HFFc6 (cell line): ENCODE measurements around the gene PACS2. TPM values are rescaled to one million over a fixed set of nuclear protein-coding genes. Genes with fewer than 3 reads are reported as not detected.

Source experiments
- DNase-seq: peaks from one replicate; pipeline ENCODE4 v3.0.0-alpha.2; 2018
- H3K27ac Mint-ChIP-seq: 2 replicates; pipeline ENCODE4 v1.8.0; 2020; ENCODE audit warnings: mild to moderate bottlenecking, mixed read lengths
- H3K27me3 Mint-ChIP-seq: 2 replicates; pipeline ENCODE4 v1.8.0; 2021; ENCODE audit warnings: mild to moderate bottlenecking, moderate library complexity, mixed read lengths; ENCODE audit not compliant: insufficient read depth
- H3K36me3 Mint-ChIP-seq: 2 replicates; pipeline ENCODE4 v1.8.0; 2021; ENCODE audit warnings: low read depth, mixed read lengths
- H3K4me1 Mint-ChIP-seq: 2 replicates; pipeline ENCODE4 v1.8.0; 2020; ENCODE audit warnings: low read depth, mixed read lengths
- H3K4me3 Mint-ChIP-seq: 2 replicates; pipeline ENCODE4 v1.8.0; 2020; ENCODE audit warnings: mild to moderate bottlenecking, moderate library complexity, mixed read lengths
- H3K9me3 Mint-ChIP-seq: 2 replicates; pipeline ENCODE4 v1.8.0; 2020; ENCODE audit warnings: mild to moderate bottlenecking, mixed read lengths
- CTCF ChIP-seq: fragments of 200-600 bp; sonication (generic); IDR thresholded peaks from 2 replicates; pipeline ENCODE4 v1.5.0; 2021; ENCODE audit warnings: antibody characterized with exemption, mild to moderate bottlenecking
- total RNA-seq, 6 experiments: library from RNA; stranded (reverse); fragmentation: NEBNext Ultra II Directional; extraction: Animal tissue kit (Norgen Biotek cat#: 25700); gene quantifications; 2 replicates in 1 of 6; 3 replicates in 5 of 6; pipeline ENCODE4 v1.2.3, GENCODE V29; 2021

Gene PACS2
- total RNA-seq, 6 experiments from 2014 or later: 33.5 to 38.5 (median 35.2) TPM

- DNase-seq: no peak
- Mint-ChIP-seq H3K27ac (no peak overlapping the region), H3K36me3 (no peaks in the 10 kb centered on the region), H3K4me1 (no peaks in the 10 kb centered on the region), H3K9me3 (no peaks in the 10 kb centered on the region), H3K27me3 (no peaks in the 10 kb centered on the region; the same call in 1 of the 2 replicates), H3K4me3 (no peak overlapping the region)
- no peak for TF ChIP-seq CTCF
These were observed 74.4 kb downstream of the PACS2 start for GRCh38 chr14:105388976-105389375.

GRCh38 chr14:105389534-105389933 is 75.0 kb downstream of the PACS2 start:
- TF ChIP-seq CTCF: no peak
- Mint-ChIP-seq H3K36me3 (no peaks in the 10 kb centered on the region), H3K27ac (no peak overlapping the region), H3K4me3 (no peak overlapping the region), H3K27me3 (no peaks in the 10 kb centered on the region; the same call in 1 of the 2 replicates), H3K4me1 (no peaks in the 10 kb centered on the region), H3K9me3 (no peaks in the 10 kb centered on the region)
- no peak for DNase-seq

GRCh38 chr14:105389976-105390848 is 75.7 kb downstream of the PACS2 start:
- no peak for TF ChIP-seq CTCF
- H3K36me3 Mint-ChIP-seq: no peaks in the 10 kb centered on the region
- H3K4me1 Mint-ChIP-seq: no peaks in the 10 kb centered on the region
- no peak overlapping the region for H3K27ac Mint-ChIP-seq
- no peaks in the 10 kb centered on the region for H3K9me3 Mint-ChIP-seq
- no peak overlapping the region for H3K4me3 Mint-ChIP-seq
- DNase-seq: no peak
- H3K27me3 Mint-ChIP-seq: no peaks in the 10 kb centered on the region; the same call in 1 of the 2 replicates

- H3K9me3 Mint-ChIP-seq: no peaks in the 10 kb centered on the region
- no peak overlapping the region for H3K4me3 Mint-ChIP-seq
- H3K27me3 Mint-ChIP-seq: no peaks in the 10 kb centered on the region; the same call in 1 of the 2 replicates
These were observed 76.4 kb downstream of the PACS2 start for GRCh38 chr14:105390849-105391500.

GRCh38 chr14:105391541-105391940 is 77.0 kb downstream of the PACS2 start:
- Mint-ChIP-seq H3K4me1 (no peaks in the 10 kb centered on the region), H3K27ac (no peak overlapping the region), H3K36me3 (no peaks in the 10 kb centered on the region), H3K27me3 (no peaks in the 10 kb centered on the region; the same call in 1 of the 2 replicates), H3K9me3 (no peaks in the 10 kb centered on the region), H3K4me3 (no peak overlapping the region)
- no peak for TF ChIP-seq CTCF
- no peak for DNase-seq

More at GRCh38 chr14:105390849-105391500, 76.4 kb downstream of the PACS2 start:
- Mint-ChIP-seq H3K27ac (no peak overlapping the region), H3K4me1 (no peaks in the 10 kb centered on the region), H3K36me3 (no peaks in the 10 kb centered on the region)
- DNase-seq: no peak
- TF ChIP-seq CTCF: no peak
